ENCODE measurements around the gene PRKN.

The PRKN gene

GRCh38 chr6:161393292-161393691 lies 1334.3 kb downstream of the PRKN start:
- no peak for DNase-seq

GRCh38 chr6:161389756-161390155 lies 1337.8 kb downstream of the PRKN start:
- no peak for DNase-seq

- DNase-seq = no peak
Observed at GRCh38 chr6:161383951-161384350, 1343.6 kb downstream of the PRKN start.

GRCh38 chr6:161379834-161380582 lies 1347.6 kb downstream of the PRKN start:
- no peak for DNase-seq

- DNase-seq = no peak
Observed at GRCh38 chr6:161378115-161378514, 1349.5 kb downstream of the PRKN start.

- no peak for DNase-seq
Observed at GRCh38 chr6:161377116-161377515, 1350.5 kb downstream of the PRKN start.

- DNase-seq = no peak
Observed at GRCh38 chr6:161376367-161376766, 1351.2 kb downstream of the PRKN start.

- DNase-seq = no peak
Observed at GRCh38 chr6:161374971-161375873, 1352.3 kb downstream of the PRKN start.

- DNase-seq = peak; percentile 60
Observed at GRCh38 chr6:161373905-161374451, 1353.6 kb downstream of the PRKN start.

DNA sequence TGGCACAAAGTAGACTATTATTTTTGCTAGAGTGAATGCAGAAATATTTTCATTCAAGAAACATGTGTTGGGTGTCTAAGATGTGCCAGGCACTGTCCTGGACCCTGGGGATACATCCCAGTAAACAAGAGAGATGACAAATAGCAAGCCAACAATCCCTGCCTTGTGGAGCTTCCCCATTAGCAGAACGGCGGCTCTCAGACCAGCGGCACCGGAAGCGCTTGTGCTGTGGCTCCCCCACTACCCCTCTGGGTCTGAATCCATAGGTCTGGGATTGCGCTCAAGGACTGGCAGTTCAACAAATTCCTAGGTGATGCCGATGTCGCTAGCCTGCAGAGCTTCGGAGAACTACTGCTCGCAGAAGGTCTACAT lies 1355.2 kb downstream of the PRKN start:
- DNase-seq = no peak

DNA sequence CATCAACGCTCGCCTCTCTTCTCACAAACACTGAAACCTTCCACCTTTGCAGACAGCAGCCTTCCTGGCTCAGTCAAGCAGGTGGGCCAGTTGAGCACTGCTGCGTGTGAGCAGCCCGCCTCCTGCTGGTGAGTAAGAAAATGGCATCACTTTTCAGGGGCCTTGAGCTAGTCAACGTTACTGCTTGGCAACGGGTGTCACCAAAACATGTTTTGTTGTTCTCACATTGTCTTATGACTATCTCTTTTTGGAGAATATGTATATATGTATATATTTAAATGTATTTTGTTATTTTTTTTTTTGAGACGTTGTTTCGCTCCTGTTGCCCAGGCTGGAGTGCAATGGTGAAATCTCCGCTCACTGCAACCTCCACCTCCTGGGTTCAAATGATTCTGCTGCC lies 1356.7 kb downstream of the PRKN start:
- DNase-seq = peak; percentile 66

DNA sequence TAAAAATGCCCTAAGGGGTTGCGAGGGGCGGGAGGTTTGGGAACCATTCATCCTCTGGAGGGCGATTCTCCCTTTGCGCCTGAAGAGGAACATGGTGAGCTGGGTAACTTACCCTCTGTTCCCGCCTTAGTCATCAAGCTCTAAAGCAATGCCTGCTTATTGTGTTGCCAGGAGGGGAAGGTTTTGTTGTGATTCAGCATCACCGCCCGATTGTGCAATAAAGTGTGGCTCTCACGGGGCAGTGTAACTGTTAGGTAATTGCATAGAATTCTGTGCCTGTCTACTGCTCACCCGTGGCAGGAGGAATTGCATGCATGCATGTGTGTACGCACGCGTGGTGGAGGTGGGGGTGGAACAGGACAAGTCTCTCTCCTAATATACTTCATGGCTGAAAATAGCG lies 1358.2 kb downstream of the PRKN start:
- no peak for DNase-seq

DNA sequence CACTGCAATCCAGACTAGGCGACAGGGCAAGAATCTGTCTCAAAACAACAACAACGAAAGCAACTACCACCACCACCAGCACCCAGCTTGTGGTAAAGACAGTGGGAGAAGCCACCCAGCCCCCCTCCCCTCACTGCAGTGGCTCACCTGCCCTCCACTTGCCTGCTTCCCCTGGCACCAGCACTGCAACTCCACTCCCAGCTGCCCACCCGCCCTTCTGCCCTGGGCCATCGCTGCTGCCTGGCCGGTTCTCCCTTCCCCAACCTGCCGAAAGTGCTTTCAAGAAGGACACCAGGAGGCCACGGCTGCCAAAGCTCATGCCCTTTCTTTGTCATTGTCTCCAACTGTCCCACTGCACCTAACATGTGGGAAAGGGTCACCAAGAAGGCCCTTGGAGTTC lies 1359.1 kb downstream of the PRKN start:
- DNase-seq = no peak

GRCh38 chr6:161367472-161367871 lies 1360.1 kb downstream of the PRKN start:
- no peak for DNase-seq

- DNase-seq = no peak
Observed at GRCh38 chr6:161366301-161366923, 1361.2 kb downstream of the PRKN start.

GRCh38 chr6:161365633-161366032 lies 1361.9 kb downstream of the PRKN start:
- DNase-seq = no peak

GRCh38 chr6:161363286-161363685 lies 1364.3 kb downstream of the PRKN start:
- no peak for DNase-seq

DNA sequence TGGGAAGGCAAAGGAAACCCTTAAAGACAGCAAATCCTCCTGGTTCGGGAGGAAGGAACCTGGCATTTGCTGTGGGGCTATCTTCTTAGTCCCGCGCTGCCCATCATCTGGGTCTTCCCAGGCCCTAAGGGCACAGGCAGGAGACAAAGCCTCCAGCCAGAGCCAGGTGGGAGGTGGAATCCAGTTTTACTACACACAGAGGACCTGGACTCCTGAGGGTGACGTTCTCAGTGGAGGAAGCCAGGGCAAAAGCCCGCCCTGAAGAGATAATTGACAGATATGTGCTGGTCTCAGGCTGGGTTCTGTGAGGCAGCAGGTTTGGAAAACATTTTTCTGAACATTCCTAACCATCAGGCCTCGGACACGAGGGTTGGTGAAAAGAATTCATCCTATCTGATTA lies 1365.3 kb downstream of the PRKN start:
- DNase-seq = no peak

DNA sequence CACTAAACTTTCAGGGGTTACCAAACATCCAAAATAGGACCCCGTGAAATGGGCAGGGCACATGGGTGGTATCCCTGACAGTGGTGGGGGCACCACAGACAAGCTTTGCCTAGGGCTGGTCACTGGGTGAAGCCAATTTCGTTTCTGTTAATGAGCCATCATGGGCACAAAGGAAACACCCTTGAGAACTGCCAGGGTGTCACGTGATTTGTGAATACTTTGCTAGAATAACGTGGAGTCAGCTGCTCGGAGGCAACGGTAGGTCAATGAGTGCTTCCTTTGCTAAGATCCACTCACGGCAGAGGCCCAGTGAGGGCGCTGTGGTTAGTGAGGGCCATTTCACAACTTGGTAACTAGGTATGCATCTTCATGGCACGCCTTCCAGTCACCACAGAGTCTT lies 1366.0 kb downstream of the PRKN start:
- DNase-seq = no peak

GRCh38 chr6:161360520-161360919 lies 1367.0 kb downstream of the PRKN start:
- no peak for DNase-seq

DNA sequence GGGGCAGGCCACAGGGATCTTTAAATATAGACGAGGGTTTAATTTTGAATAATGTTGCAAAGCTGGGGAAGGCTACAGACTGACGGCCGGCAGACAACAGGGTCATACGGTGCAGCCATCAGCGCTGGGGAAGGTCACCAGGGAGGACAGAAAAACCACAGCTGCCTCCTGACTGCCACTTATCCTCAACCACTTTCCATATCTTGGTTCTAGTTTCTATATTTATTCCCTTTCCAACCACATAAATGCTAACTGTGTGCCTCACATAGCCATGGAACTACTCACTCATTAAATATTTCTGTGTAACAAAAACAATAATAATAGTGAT lies 1368.0 kb downstream of the PRKN start:
- no peak for DNase-seq

DNA sequence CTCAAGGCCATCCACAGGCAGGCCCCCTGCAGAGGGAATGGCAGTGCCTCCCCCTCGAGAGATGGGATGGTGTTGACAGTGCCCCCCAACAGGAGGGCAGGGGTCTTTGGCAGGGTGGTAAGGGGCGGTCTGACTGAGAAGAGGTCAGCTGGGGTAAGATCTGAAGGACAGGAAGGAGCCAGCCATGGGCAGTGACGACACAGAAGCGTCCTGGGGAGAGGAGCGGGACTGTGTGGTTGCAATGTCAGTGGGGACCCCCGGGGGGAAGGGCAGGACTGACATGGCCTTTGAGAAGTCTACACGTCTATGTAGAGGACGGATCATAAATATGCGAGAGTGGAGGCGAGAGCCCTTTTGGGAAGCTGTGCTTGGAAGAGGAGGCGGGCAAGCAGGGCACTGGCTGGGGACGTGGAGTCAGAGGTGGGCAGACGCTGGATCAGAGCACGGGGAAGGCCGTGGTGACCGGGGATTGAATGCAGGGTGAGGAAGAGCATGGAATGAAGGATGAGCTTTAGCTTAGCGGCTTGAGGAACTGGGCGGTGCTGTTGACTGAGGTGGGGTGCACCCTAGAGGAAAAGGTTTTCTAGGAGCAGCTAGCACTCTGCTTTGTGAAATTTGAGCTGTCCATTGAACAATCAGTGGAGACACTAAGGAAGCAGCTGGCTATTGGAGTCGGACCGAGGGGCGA lies 1371.3 kb downstream of the PRKN start:
- DNase-seq = no peak

GRCh38 chr6:161355696-161356095 lies 1371.9 kb downstream of the PRKN start:
- DNase-seq = no peak

Measured in stimulated activated CD4-positive, alpha-beta T cell treated with anti-CD3 and anti-CD28 coated beads, Interleukin-4, amount 100 ng/mL, for 24 hours (primary cell).